HEK293 (cell line): ENCODE results near the gene TPRA1.

Experiments used
- ZNF121 ChIP-seq: fragments of 450-650 bp; formaldehyde crosslinking; IDR thresholded peaks from 2 replicates; pipeline ENCODE4 v1.5.1; 2016; ENCODE audit warnings: missing biosample characterization, missing genetic modification characterization
- ZNF571 ChIP-seq: fragments of 450-650 bp; formaldehyde crosslinking; IDR thresholded peaks from 2 replicates; pipeline ENCODE4 v1.5.0; 2017; ENCODE audit warnings: missing biosample characterization, missing genetic modification characterization
- ZNF76 ChIP-seq: fragments of 450-650 bp; formaldehyde crosslinking; IDR thresholded peaks from 2 replicates; pipeline ENCODE4; 2016; ENCODE audit warnings: low read depth, missing biosample characterization, missing genetic modification characterization, borderline replicate concordance
- ZNF792 ChIP-seq: fragments of 450-650 bp; formaldehyde crosslinking; IDR thresholded peaks from 2 replicates; pipeline ENCODE4 v1.5.1; 2016; ENCODE audit warnings: missing biosample characterization, missing genetic modification characterization
- TF ChIP-seq, protein P1 (sequence below): fragments of 450-650 bp; formaldehyde crosslinking; IDR thresholded peaks from 2 replicates; pipeline ENCODE4 v1.5.1; 2016; ENCODE audit warnings: missing biosample characterization, missing genetic modification characterization
- TF ChIP-seq, protein P2 (sequence below): fragments of 450-650 bp; formaldehyde crosslinking; IDR thresholded peaks from 2 replicates; pipeline ENCODE4 v1.5.1; 2016; ENCODE audit warnings: missing biosample characterization, missing genetic modification characterization

DNA sequence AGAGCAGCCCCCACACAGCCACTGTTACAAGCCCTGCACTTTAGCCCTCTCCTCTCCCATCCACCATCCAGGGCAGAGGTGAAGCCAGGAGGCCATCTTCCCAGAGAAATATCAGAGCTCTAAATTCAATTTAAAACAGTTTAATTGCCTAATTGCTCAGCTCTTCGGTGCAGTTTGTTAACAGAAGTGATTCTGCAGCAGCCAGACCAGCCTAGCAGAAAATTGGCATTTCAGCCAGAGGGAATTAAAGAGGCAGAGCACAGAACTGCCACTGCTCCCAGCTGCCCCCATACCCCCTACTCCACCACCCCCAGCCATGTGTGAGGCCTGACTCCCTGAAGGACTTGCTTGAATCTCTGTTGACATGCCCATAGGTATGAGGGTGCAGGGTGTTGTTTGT, 38.5 kb downstream of the TPRA1 start:
- TF ChIP-seq ZNF571 (tag by site-specific recombination) (no peak), ZNF121 (no peak), ZNF792 (tag by site-specific recombination) (no peak), ZNF76 (tag by site-specific recombination) (no peak)
- TF ChIP-seq, protein P1, sequence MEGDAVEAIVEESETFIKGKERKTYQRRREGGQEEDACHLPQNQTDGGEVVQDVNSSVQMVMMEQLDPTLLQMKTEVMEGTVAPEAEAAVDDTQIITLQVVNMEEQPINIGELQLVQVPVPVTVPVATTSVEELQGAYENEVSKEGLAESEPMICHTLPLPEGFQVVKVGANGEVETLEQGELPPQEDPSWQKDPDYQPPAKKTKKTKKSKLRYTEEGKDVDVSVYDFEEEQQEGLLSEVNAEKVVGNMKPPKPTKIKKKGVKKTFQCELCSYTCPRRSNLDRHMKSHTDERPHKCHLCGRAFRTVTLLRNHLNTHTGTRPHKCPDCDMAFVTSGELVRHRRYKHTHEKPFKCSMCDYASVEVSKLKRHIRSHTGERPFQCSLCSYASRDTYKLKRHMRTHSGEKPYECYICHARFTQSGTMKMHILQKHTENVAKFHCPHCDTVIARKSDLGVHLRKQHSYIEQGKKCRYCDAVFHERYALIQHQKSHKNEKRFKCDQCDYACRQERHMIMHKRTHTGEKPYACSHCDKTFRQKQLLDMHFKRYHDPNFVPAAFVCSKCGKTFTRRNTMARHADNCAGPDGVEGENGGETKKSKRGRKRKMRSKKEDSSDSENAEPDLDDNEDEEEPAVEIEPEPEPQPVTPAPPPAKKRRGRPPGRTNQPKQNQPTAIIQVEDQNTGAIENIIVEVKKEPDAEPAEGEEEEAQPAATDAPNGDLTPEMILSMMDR (tag by site-specific recombination), result no peak
- TF ChIP-seq, protein P2, sequence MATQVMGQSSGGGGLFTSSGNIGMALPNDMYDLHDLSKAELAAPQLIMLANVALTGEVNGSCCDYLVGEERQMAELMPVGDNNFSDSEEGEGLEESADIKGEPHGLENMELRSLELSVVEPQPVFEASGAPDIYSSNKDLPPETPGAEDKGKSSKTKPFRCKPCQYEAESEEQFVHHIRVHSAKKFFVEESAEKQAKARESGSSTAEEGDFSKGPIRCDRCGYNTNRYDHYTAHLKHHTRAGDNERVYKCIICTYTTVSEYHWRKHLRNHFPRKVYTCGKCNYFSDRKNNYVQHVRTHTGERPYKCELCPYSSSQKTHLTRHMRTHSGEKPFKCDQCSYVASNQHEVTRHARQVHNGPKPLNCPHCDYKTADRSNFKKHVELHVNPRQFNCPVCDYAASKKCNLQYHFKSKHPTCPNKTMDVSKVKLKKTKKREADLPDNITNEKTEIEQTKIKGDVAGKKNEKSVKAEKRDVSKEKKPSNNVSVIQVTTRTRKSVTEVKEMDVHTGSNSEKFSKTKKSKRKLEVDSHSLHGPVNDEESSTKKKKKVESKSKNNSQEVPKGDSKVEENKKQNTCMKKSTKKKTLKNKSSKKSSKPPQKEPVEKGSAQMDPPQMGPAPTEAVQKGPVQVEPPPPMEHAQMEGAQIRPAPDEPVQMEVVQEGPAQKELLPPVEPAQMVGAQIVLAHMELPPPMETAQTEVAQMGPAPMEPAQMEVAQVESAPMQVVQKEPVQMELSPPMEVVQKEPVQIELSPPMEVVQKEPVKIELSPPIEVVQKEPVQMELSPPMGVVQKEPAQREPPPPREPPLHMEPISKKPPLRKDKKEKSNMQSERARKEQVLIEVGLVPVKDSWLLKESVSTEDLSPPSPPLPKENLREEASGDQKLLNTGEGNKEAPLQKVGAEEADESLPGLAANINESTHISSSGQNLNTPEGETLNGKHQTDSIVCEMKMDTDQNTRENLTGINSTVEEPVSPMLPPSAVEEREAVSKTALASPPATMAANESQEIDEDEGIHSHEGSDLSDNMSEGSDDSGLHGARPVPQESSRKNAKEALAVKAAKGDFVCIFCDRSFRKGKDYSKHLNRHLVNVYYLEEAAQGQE, result no peak
